HepG2 (cell line): Measurements from ENCODE around the gene TGM2. TPM values are rescaled to one million over a fixed set of nuclear protein-coding genes. Genes with fewer than 3 reads are reported as not detected.

Source experiments
- ATF7 ChIP-seq, 2 experiments: fragments of 450-650 bp in 1 of 2; sonication (generic) in 1 of 2; formaldehyde crosslinking in 1 of 2; IDR thresholded peaks; 2 replicates each; pipeline versions ENCODE4 v1.4.0 to v1.6.1; 2016 to 2020; ENCODE audit warnings: antibody characterized with exemption in 1 of 2, mild to moderate bottlenecking in 1 of 2, missing genetic modification reagents in 1 of 2
- CREM ChIP-seq, 2 experiments: sonication (generic) in 1 of 2; formaldehyde crosslinking in 1 of 2; IDR thresholded peaks; 2 replicates each; pipeline versions ENCODE4 v1.4.0 to v1.6.1; 2016 to 2020; ENCODE audit warnings: antibody characterized with exemption in 1 of 2, mild to moderate bottlenecking in 1 of 2, missing genetic modification reagents in 1 of 2
- FLYWCH1 ChIP-seq: sonication (generic); formaldehyde crosslinking; IDR thresholded peaks from 2 replicates; pipeline ENCODE4 v1.8.1; 2023; ENCODE audit warnings: mild to moderate bottlenecking, missing genetic modification reagents
- FOSL2 ChIP-seq: sonication (generic); formaldehyde crosslinking; IDR thresholded peaks from 2 replicates; pipeline ENCODE4 v1.4.0; 2020; ENCODE audit warnings: missing genetic modification reagents
- GTF3A ChIP-seq: sonication (generic); formaldehyde crosslinking; conservative IDR thresholded peaks from 2 replicates; pipeline ENCODE4 v1.4.0; 2020; ENCODE audit warnings: mild to moderate bottlenecking, missing genetic modification reagents
- HNF4A ChIP-seq: sonication (generic); formaldehyde crosslinking; IDR thresholded peaks from 2 replicates; pipeline ENCODE4 v1.4.0; 2020; ENCODE audit warnings: missing genetic modification reagents
- ISX ChIP-seq: sonication (generic); formaldehyde crosslinking; conservative IDR thresholded peaks from 2 replicates; pipeline ENCODE4 v1.5.0; 2020; ENCODE audit warnings: missing genetic modification reagents
- KLF6 ChIP-seq: IDR thresholded peaks from 2 replicates; pipeline ENCODE4 v1.8.0; 2016; ENCODE audit warnings: missing biosample characterization, missing genetic modification reagents
- KLF9 ChIP-seq: IDR thresholded peaks from 2 replicates; pipeline ENCODE4 v1.6.1; 2016; ENCODE audit warnings: low read depth
- NFE2L2 ChIP-seq: fragments of 150-350 bp; IDR thresholded peaks from 2 replicates; pipeline ENCODE4 v1.6.1; 2014; ENCODE audit warnings: low read length
- NFIB ChIP-seq: sonication (generic); formaldehyde crosslinking; IDR thresholded peaks from 2 replicates; pipeline ENCODE4 v1.9.0; 2021; ENCODE audit warnings: missing genetic modification reagents, mild to moderate bottlenecking, borderline replicate concordance
- NR3C1 ChIP-seq: sonication (generic); formaldehyde crosslinking; IDR thresholded peaks from 2 replicates; pipeline ENCODE4 v1.4.0; 2020; ENCODE audit warnings: missing genetic modification reagents
- SETDB1 ChIP-seq: sonication (generic); formaldehyde crosslinking; IDR thresholded peaks from 2 replicates; pipeline ENCODE4 v1.5.1; 2020; ENCODE audit warnings: missing genetic modification reagents, mild to moderate bottlenecking, borderline replicate concordance
- SOX5 ChIP-seq: IDR thresholded peaks from 2 replicates; pipeline ENCODE4 v1.6.1; 2016; ENCODE audit warnings: borderline replicate concordance
- TCF7 ChIP-seq: sonication (generic); IDR thresholded peaks from 2 replicates; pipeline ENCODE4 v1.6.1; 2016; ENCODE audit warnings: antibody characterized with exemption, low read depth
- THAP11 ChIP-seq: IDR thresholded peaks from 2 replicates; pipeline ENCODE4 v1.6.1; 2016; ENCODE audit warnings: missing biosample characterization, missing genetic modification reagents
- TOPORS ChIP-seq: sonication (generic); formaldehyde crosslinking; IDR thresholded peaks from 2 replicates; pipeline ENCODE4 v1.8.0; 2023; ENCODE audit warnings: mild to moderate bottlenecking, missing genetic modification reagents
- YY1 ChIP-seq: IDR thresholded peaks from 2 replicates; pipeline ENCODE4 v1.6.1; 2011; ENCODE audit warnings: low read length, low read depth, moderate library complexity, mild to moderate bottlenecking; ENCODE audit not compliant: insufficient read depth, insufficient replicate concordance
- ZFAT ChIP-seq: sonication (generic); formaldehyde crosslinking; conservative IDR thresholded peaks from 2 replicates; pipeline ENCODE4 v1.8.1; 2023; ENCODE audit warnings: missing genetic modification reagents, inconsistent platforms
- ZFP82 ChIP-seq: sonication (generic); formaldehyde crosslinking; IDR thresholded peaks from 2 replicates; pipeline ENCODE4 v1.5.1; 2020; ENCODE audit warnings: mild to moderate bottlenecking, missing genetic modification reagents, borderline replicate concordance
- ZNF343 ChIP-seq: sonication (generic); formaldehyde crosslinking; IDR thresholded peaks from 2 replicates; pipeline ENCODE4 v1.4.0; 2020; ENCODE audit warnings: mild to moderate bottlenecking, missing genetic modification reagents
- ZNF430 ChIP-seq: sonication (generic); formaldehyde crosslinking; IDR thresholded peaks from 2 replicates; pipeline ENCODE4 v1.9.0; 2021; ENCODE audit warnings: mild to moderate bottlenecking, missing genetic modification reagents
- ZNF547 ChIP-seq: sonication (generic); formaldehyde crosslinking; IDR thresholded peaks from 2 replicates; pipeline ENCODE4 v1.5.1; 2020; ENCODE audit warnings: mild to moderate bottlenecking, missing genetic modification reagents
- ZNF556 ChIP-seq: sonication (generic); formaldehyde crosslinking; IDR thresholded peaks from 2 replicates; pipeline ENCODE4 v1.4.0; 2020; ENCODE audit warnings: mild to moderate bottlenecking, missing genetic modification reagents, borderline replicate concordance
- ZNF737 ChIP-seq: sonication (generic); formaldehyde crosslinking; IDR thresholded peaks from 2 replicates; pipeline ENCODE4 v1.5.0; 2020; ENCODE audit warnings: missing genetic modification reagents, mild to moderate bottlenecking, borderline replicate concordance
- ZNF776 ChIP-seq: sonication (generic); formaldehyde crosslinking; IDR thresholded peaks from 2 replicates; pipeline ENCODE4 v1.4.0; 2020; ENCODE audit warnings: mild to moderate bottlenecking, missing genetic modification reagents
- polyA plus RNA-seq, 8 experiments: library from polyadenylated mRNA; depleted of rRNA in 3 of 8; stranded (reverse) in 7 of 8; unstranded in 1 of 8; fragments of >200 nt; fragmentation: Illumina TruSeq in 4 of 8; extraction: Trizol in 4 of 8; gene quantifications; 2 replicates each; pipeline versions ENCODE4 v1.2.1 to v1.2.3, GENCODE V29; 2011 to 2016; ENCODE audit warnings: low read depth in 4 of 8, missing spikeins in 1 of 8, mixed read lengths in 1 of 8; ENCODE audit not compliant: insufficient read depth in 1 of 8
- total RNA-seq, 5 experiments: library from RNA; depleted of rRNA; stranded (reverse); fragments of >200 nt; fragmentation: Illumina TruSeq; extraction: Trizol; gene quantifications; 2 replicates each; pipeline ENCODE4 v1.2.3, GENCODE V29; 2016; ENCODE audit warnings: low read depth in 1 of 5
- TF ChIP-seq, protein P1 (sequence below): sonication (generic); formaldehyde crosslinking; IDR thresholded peaks from 2 replicates; pipeline ENCODE4 v1.5.0; 2020; ENCODE audit warnings: missing genetic modification reagents
- TF ChIP-seq, protein P2 (sequence below): sonication (generic); formaldehyde crosslinking; IDR thresholded peaks from 2 replicates; pipeline ENCODE4 v1.8.1; 2023; ENCODE audit warnings: mild to moderate bottlenecking, missing genetic modification reagents
- TF ChIP-seq, protein P3 (sequence below): sonication (generic); formaldehyde crosslinking; IDR thresholded peaks from 2 replicates; pipeline ENCODE4 v1.5.0; 2020; ENCODE audit warnings: mild to moderate bottlenecking, missing genetic modification reagents

Gene TGM2
- total and polyA plus RNA-seq, 2 of the 13 experiments (the other 11 are each of a cell fraction or from before 2014, with no cell fraction given): 4.2 to 46.4 TPM

DNA sequence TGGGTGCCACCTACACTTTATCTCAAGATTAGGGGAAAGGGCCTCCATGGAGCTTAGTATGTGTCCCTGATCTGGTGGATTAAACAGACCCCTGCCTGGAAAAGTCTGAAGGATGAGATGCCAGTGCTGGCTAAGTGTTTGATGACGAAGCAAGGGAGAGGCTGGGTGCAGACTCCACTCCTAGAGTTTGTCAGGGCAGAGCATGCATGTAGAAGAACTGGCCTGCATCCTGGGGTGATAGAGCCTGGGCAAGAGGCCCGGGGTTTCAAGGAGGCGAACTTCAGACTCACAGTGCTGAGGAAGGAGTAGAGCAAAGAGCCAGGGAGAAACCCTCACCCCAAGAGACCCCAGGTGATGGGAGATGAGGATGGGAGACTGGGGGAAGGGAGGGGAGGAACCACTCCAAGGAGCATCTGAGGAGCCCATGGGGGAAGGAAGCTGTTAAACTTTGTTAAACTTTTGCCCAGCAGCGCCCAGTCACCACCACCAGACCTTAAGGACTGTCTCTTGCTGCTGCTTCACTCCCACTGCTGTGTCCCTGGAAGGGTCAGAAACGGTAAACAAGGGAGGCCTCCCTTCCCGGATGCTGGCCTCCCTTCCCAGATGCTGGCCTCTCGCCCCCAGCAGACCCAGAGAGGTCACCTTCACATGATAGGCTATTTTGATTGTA is 69.9 kb downstream of the TGM2 start (continued):
- TF ChIP-seq THAP11 (CRISPR knock-in tag) (peak; percentile 31; the same call in 1 of the 2 replicates), NFIB (no peak), ZNF343 (CRISPR knock-in tag) (no peak), YY1 (no peak), FOSL2 (CRISPR knock-in tag) (peak; percentile 50), GTF3A (CRISPR knock-in tag) (no peak), SOX5 (peak; percentile 49; the same call in 1 of the 2 replicates), ZNF547 (no peak), ZNF737 (CRISPR knock-in tag) (no peak), TOPORS (CRISPR knock-in tag) (no peak), ZFP82 (no peak), NR3C1 (CRISPR knock-in tag) (no peak), FLYWCH1 (CRISPR knock-in tag) (no peak), ZNF430 (CRISPR knock-in tag) (no peak), ISX (CRISPR knock-in tag) (no peak), ZNF776 (CRISPR knock-in tag) (no peak), ZFAT (CRISPR knock-in tag) (no peak), KLF9 (CRISPR knock-in tag) (no peak), HNF4A (CRISPR knock-in tag) (peak; percentile 55), ZNF556 (CRISPR knock-in tag) (no peak), SETDB1 (no peak), CREM (IDR thresholded peaks at IDR 0.05) (no peak), CREM (CRISPR knock-in tag; IDR thresholded peaks at IDR 0.05) (no peak), KLF6 (no peak), ATF7 (IDR thresholded peaks at IDR 0.05) (no peak), ATF7 (CRISPR knock-in tag; IDR thresholded peaks at IDR 0.05) (no peak), TCF7 (no peak), NFE2L2 (no peak)
- TF ChIP-seq, protein P1, sequence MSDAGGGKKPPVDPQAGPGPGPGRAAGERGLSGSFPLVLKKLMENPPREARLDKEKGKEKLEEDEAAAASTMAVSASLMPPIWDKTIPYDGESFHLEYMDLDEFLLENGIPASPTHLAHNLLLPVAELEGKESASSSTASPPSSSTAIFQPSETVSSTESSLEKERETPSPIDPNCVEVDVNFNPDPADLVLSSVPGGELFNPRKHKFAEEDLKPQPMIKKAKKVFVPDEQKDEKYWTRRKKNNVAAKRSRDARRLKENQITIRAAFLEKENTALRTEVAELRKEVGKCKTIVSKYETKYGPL: no peak
- TF ChIP-seq, protein P2, sequence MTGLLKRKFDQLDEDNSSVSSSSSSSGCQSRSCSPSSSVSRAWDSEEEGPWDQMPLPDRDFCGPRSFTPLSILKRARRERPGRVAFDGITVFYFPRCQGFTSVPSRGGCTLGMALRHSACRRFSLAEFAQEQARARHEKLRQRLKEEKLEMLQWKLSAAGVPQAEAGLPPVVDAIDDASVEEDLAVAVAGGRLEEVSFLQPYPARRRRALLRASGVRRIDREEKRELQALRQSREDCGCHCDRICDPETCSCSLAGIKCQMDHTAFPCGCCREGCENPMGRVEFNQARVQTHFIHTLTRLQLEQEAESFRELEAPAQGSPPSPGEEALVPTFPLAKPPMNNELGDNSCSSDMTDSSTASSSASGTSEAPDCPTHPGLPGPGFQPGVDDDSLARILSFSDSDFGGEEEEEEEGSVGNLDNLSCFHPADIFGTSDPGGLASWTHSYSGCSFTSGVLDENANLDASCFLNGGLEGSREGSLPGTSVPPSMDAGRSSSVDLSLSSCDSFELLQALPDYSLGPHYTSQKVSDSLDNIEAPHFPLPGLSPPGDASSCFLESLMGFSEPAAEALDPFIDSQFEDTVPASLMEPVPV (CRISPR knock-in tag): no peak
- TF ChIP-seq, protein P3, sequence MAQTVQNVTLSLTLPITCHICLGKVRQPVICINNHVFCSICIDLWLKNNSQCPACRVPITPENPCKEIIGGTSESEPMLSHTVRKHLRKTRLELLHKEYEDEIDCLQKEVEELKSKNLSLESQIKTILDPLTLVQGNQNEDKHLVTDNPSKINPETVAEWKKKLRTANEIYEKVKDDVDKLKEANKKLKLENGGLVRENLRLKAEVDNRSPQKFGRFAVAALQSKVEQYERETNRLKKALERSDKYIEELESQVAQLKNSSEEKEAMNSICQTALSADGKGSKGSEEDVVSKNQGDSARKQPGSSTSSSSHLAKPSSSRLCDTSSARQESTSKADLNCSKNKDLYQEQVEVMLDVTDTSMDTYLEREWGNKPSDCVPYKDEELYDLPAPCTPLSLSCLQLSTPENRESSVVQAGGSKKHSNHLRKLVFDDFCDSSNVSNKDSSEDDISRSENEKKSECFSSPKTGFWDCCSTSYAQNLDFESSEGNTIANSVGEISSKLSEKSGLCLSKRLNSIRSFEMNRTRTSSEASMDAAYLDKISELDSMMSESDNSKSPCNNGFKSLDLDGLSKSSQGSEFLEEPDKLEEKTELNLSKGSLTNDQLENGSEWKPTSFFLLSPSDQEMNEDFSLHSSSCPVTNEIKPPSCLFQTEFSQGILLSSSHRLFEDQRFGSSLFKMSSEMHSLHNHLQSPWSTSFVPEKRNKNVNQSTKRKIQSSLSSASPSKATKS (CRISPR knock-in tag): no peak
